Articular chondrocyte of knee joint (primary cell): Measurements from ENCODE around the gene MARCHF3. TPM values are rescaled to one million over a fixed set of nuclear protein-coding genes. Genes with fewer than 3 reads are reported as not detected.

Source experiments
- total RNA-seq: library from RNA; depleted of rRNA; stranded (reverse); fragments of >200 nt; gene quantifications from 2 replicates; pipeline ENCODE4 v1.2.3, GENCODE V29; 2012

MARCHF3 gene
- total RNA-seq: 3.8 and 4.1 TPM in 2 replicates

DNA sequence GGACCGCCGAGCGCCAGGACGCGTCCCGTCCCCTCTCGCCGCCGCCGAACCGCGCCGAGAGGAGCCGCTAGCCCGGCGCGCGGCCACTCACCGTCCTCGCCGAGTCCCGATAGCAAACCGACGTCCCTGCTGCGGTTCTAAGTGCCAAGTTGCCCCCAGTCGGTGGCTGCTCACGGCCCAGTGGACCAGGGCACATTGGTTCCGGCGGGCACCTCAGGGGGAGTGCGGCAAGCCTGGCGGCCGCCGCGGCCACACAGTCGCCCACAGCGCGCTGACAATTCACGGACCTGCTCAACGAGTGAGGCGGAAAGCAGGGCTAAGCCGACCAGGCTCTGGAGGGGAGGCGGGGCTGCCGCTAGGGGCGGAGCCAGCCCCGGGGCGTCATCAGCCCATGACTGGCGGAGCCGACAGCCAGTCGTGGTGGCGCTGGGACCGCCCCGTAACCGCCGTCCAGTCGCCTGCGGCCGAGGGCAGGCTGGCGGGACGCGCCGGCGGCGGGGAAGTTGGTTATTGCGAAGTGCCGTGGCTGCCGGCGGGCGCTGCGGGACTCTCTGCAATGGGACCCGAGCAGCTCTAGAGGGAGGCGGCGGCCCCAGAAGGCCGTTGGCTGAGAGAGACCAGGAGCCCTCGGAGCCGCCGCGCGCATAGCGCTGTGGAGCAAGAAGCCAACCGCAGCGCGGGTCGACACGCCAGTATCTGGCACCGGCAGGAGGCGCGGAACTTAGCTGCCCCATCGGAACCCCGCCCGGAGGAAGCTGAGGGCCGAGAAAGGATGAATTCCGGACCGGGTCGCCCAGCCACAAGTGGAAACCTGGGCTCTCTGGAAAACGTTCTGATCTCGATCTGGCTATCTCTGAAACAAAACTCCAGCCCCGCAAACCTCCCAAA lies at the start of gene MARCHF3:
Gene MARCHF3, minus strand, starts transcription at position 300 of the 888 bp plus-strand sequence. CDS start 112,387 bp downstream, outside the sequence.

GRCh38 chr5:127072861-127073846 lies 42.8 kb upstream of the MARCHF3 start, which contains the start of gene C5orf63:
Gene C5orf63 (minus strand): TSS chr5:127073502. CDS start chr5:127058995, 14,507 bp downstream.

Other genes starting within 250 kb of the MARCHF3 start
- 5.0 and 7.8 TPM in 2 replicates for gene C5orf63, start 42.9 kb upstream of the MARCHF3 start, total RNA-seq